ENCODE data around the gene ZNF791. TPM values are rescaled to one million over a fixed set of nuclear protein-coding genes. Genes with fewer than 3 reads are reported as not detected.
"Not testable (repeated sequence)": the region's sequence is repeated elsewhere in the genome, so short reads cannot be mapped to it uniquely, and the experiment has no call there.

ZNF791 gene
- total RNA-seq, 1 donor from 2014 or later = 60.7 TPM

GRCh38 chr19:12606796-12607195, 3.9 kb upstream of the ZNF791 start:
- no peak overlapping the region for H3K27ac Mint-ChIP-seq
- no peaks in the 10 kb centered on the region for H3K9me3 Mint-ChIP-seq
- no peaks in the 10 kb centered on the region for H3K27me3 ChIP-seq
- H3K36me3 Mint-ChIP-seq = peaks cover 4% of the 10 kb centered on the region
- H3K4me1 ChIP-seq = peaks cover 6% of the 10 kb centered on the region
- H3K9me3 ChIP-seq (ENCODE audit: low read depth) = no peaks in the 10 kb centered on the region
- TF ChIP-seq CTCF (IDR thresholded peaks at IDR 0.05) = no peak
- peaks cover 27% of the 10 kb centered on the region for H3F3A ChIP-seq (ENCODE audit: low read depth)
- no peaks in the 10 kb centered on the region for H4K20me1 ChIP-seq (ENCODE audit: low read depth)
- H3K4me3 Mint-ChIP-seq = no peak overlapping the region
- peaks cover 7% of the 10 kb centered on the region for H3K4me1 Mint-ChIP-seq
- peaks cover 24% of the 10 kb centered on the region for H3K79me2 ChIP-seq (ENCODE audit: low read depth)
- no peak overlapping the region for H3K27ac ChIP-seq
- no peak for DNase-seq (ENCODE audit: low spot score)
- no peak overlapping the region for H2AFZ ChIP-seq (replicated peaks)
- no peaks in the 10 kb centered on the region for H3K36me3 ChIP-seq
- no peak overlapping the region for H3K9ac ChIP-seq
- peaks cover 2% of the 10 kb centered on the region for H3K27me3 Mint-ChIP-seq (ENCODE audit: insufficient read depth, low read depth)
- H3K4me2 ChIP-seq = no peak overlapping the region
- H3K4me3 ChIP-seq = no peak overlapping the region

DNA sequence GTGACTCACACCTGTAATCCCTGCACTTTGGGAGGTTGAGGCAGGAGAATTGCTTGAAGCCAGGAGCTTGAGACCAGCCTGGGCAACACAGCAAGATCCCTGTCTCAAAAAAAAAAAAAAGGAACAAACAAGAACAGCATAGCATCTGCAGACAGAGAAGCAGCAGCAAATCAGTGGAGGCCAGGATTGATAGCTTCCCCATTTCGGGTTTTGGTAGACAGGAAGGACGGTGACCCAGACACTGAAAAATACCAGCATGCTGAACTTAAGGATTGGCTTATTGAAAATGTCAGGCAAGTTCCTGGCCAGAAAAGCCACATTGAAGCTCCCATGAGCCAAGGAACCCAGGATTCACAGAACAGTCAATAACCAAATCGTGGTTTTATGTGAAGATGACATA, 3.1 kb upstream of the ZNF791 start:
- Mint-ChIP-seq H3K4me3 (no peak overlapping the region), H3K4me1 (peaks cover 7% of the 10 kb centered on the region), H3K27me3 (ENCODE audit: insufficient read depth, low read depth) (peaks cover 2% of the 10 kb centered on the region), H3K36me3 (peaks cover 2% of the 10 kb centered on the region), H3K27ac (no peak overlapping the region), H3K9me3 (no peaks in the 10 kb centered on the region)
- H2AFZ ChIP-seq (replicated peaks) = no peak overlapping the region
- no peaks in the 10 kb centered on the region for H4K20me1 ChIP-seq (ENCODE audit: low read depth)
- TF ChIP-seq EZH2phosphoT487 (IDR thresholded peaks at IDR 0.05) (no peak), EZH2 (IDR thresholded peaks at IDR 0.05) (no peak), CTCF (IDR thresholded peaks at IDR 0.05) (no peak)
- H3F3A ChIP-seq (ENCODE audit: low read depth) = peaks cover 27% of the 10 kb centered on the region
- no peak overlapping the region for H3K27ac ChIP-seq
- no peaks in the 10 kb centered on the region for H3K36me3 ChIP-seq
- H3K4me2 ChIP-seq = no peak overlapping the region
- H3K9me3 ChIP-seq (ENCODE audit: low read depth) = no peaks in the 10 kb centered on the region
- no peak for DNase-seq (ENCODE audit: low spot score)
- peaks cover 6% of the 10 kb centered on the region for H3K4me1 ChIP-seq
- H3K27me3 ChIP-seq = no peaks in the 10 kb centered on the region
- peaks cover 32% of the 10 kb centered on the region for H3K79me2 ChIP-seq (ENCODE audit: low read depth)
- H3K9ac ChIP-seq = no peak overlapping the region
- H3K4me3 ChIP-seq = no peak overlapping the region

- peaks cover 27% of the 10 kb centered on the region for H3F3A ChIP-seq (ENCODE audit: low read depth)
- Mint-ChIP-seq H3K27me3 (ENCODE audit: insufficient read depth, low read depth) (peaks cover 6% of the 10 kb centered on the region), H3K4me3 (peak overlapping the region; percentile 100), H3K36me3 (peaks cover 23% of the 10 kb centered on the region), H3K4me1 (peaks cover 7% of the 10 kb centered on the region), H3K27ac (peak overlapping the region; percentile 97), H3K9me3 (peaks cover 20% of the 10 kb centered on the region)
- H3K9ac ChIP-seq = peak overlapping the region; percentile 82
- no peaks in the 10 kb centered on the region for H4K20me1 ChIP-seq (ENCODE audit: low read depth)
- no peaks in the 10 kb centered on the region for H3K36me3 ChIP-seq
- peak overlapping the region; percentile 88 for H3K4me3 ChIP-seq
- peak overlapping the region; percentile 84 for H3K4me2 ChIP-seq
- H2AFZ ChIP-seq (replicated peaks) = peak overlapping the region; percentile 17
- H3K27me3 ChIP-seq = no peaks in the 10 kb centered on the region
- peaks cover 68% of the 10 kb centered on the region for H3K79me2 ChIP-seq (ENCODE audit: low read depth)
- peak overlapping the region; percentile 93 for H3K27ac ChIP-seq
- no peak for TF ChIP-seq EZH2phosphoT487 (IDR thresholded peaks at IDR 0.05)
- no peak for TF ChIP-seq EZH2 (IDR thresholded peaks at IDR 0.05)
- TF ChIP-seq CTCF (IDR thresholded peaks at IDR 0.05) = no peak
- H3K9me3 ChIP-seq (ENCODE audit: low read depth) = no peaks in the 10 kb centered on the region
- DNase-seq (ENCODE audit: low spot score) = peak; percentile 82
- H3K4me1 ChIP-seq = peaks cover 6% of the 10 kb centered on the region
Observed at GRCh38 chr19:12611361-12611699, 610 bp downstream of the ZNF791 start.

GRCh38 chr19:12617646-12618045, 6.9 kb downstream of the ZNF791 start:
- Mint-ChIP-seq H3K36me3 (peaks cover 49% of the 10 kb centered on the region), H3K27me3 (ENCODE audit: insufficient read depth, low read depth) (peaks cover 5% of the 10 kb centered on the region), H3K27ac (no peak overlapping the region), H3K4me1 (no peaks in the 10 kb centered on the region), H3K4me3 (no peak overlapping the region), H3K9me3 (peaks cover 56% of the 10 kb centered on the region)
- Histone ChIP-seq H3K79me2 (ENCODE audit: low read depth) (peaks cover 91% of the 10 kb centered on the region), H3K4me1 (no peaks in the 10 kb centered on the region), H2AFZ (replicated peaks) (no peak overlapping the region), H3K27ac (no peak overlapping the region), H3K36me3 (no peaks in the 10 kb centered on the region), H3K9me3 (ENCODE audit: low read depth) (no peaks in the 10 kb centered on the region), H4K20me1 (ENCODE audit: low read depth) (no peaks in the 10 kb centered on the region), H3K4me3 (no peak overlapping the region), H3F3A (ENCODE audit: low read depth) (peaks cover 6% of the 10 kb centered on the region), H3K4me2 (no peak overlapping the region), H3K9ac (no peak overlapping the region), H3K27me3 (no peaks in the 10 kb centered on the region)
- TF ChIP-seq EZH2phosphoT487 (IDR thresholded peaks at IDR 0.05) (no peak), CTCF (IDR thresholded peaks at IDR 0.05) (no peak), EZH2 (IDR thresholded peaks at IDR 0.05) (no peak)
- no peak for DNase-seq (ENCODE audit: low spot score)

- not testable (repeated sequence) for H3K4me1 Mint-ChIP-seq; H3K27me3 Mint-ChIP-seq (ENCODE audit: insufficient read depth, low read depth); H3K27ac Mint-ChIP-seq; H3K4me1 ChIP-seq; H3K27me3 ChIP-seq; H3F3A ChIP-seq (ENCODE audit: low read depth); H3K9ac ChIP-seq; H3K4me3 Mint-ChIP-seq; H3K9me3 ChIP-seq (ENCODE audit: low read depth); H3K4me3 ChIP-seq; DNase-seq (ENCODE audit: low spot score); H4K20me1 ChIP-seq (ENCODE audit: low read depth); H3K27ac ChIP-seq; H2AFZ ChIP-seq (replicated peaks); H3K4me2 ChIP-seq
- peaks cover 51% of the 10 kb centered on the region for H3K36me3 Mint-ChIP-seq
- H3K36me3 ChIP-seq = peaks cover 25% of the 10 kb centered on the region
- peaks cover 58% of the 10 kb centered on the region for H3K9me3 Mint-ChIP-seq
- H3K79me2 ChIP-seq (ENCODE audit: low read depth) = peaks cover 64% of the 10 kb centered on the region
Observed at GRCh38 chr19:12621253-12622024, 10.7 kb downstream of the ZNF791 start.

All from neural progenitor cell (in vitro differentiated cells).